ENCODE measurements around the gene ZSCAN4. TPM values are rescaled to one million over a fixed set of nuclear protein-coding genes. Genes with fewer than 3 reads are reported as not detected.

Gene ZSCAN4
- total and polyA plus RNA-seq, 2 experiments from 2014 or later: not detected

DNA sequence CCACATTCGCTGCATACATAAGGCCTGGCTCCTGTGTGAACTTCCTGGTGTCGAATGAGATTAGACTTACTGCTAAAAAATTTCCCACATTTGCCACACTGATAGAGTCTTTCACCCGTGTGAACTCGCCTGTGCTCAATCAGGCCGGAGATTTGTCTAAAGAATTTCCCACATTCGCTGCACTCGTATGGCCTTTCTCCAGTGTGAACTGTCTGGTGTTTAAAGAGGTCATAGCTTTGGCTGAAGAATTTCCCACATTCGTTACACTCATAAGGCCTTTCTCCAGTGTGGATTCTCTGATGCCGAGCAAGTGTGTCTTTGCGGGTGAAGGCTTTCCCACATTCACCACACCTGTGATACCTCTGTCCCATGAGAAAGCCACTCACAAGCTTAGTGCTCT lies 52.1 kb downstream of the ZSCAN4 start:
- Histone ChIP-seq H3K79me2 (peaks cover 21% of the 10 kb centered on the region), H3K27me3 (no peaks in the 10 kb centered on the region), H3K9me3 (ENCODE audit: low read depth) (peaks cover 6% of the 10 kb centered on the region), H3K4me2 (no peak overlapping the region), H3K4me1 (ENCODE audit: insufficient read depth) (no peaks in the 10 kb centered on the region), H4K20me1 (ENCODE audit: insufficient read depth, poor library complexity, severe bottlenecking) (no peaks in the 10 kb centered on the region), H3K27ac (no peak overlapping the region), H2AFZ (no peak overlapping the region), H3K9me2 (replicated peaks; ENCODE audit: insufficient read depth) (no peaks in the 10 kb centered on the region), H3K36me3 (replicated peaks; ENCODE audit: insufficient read depth, low read depth) (peaks cover 4% of the 10 kb centered on the region), H3K4me3 (no peak overlapping the region)
- WGBS (ENCODE audit: low lambda C conversion rate, missing lambda C conversion rate): 97% methylated on average over 10 of the region's 10 CpGs
- no peak for DNase-seq (ENCODE audit: low spot score)
- TF ChIP-seq, protein P1, sequence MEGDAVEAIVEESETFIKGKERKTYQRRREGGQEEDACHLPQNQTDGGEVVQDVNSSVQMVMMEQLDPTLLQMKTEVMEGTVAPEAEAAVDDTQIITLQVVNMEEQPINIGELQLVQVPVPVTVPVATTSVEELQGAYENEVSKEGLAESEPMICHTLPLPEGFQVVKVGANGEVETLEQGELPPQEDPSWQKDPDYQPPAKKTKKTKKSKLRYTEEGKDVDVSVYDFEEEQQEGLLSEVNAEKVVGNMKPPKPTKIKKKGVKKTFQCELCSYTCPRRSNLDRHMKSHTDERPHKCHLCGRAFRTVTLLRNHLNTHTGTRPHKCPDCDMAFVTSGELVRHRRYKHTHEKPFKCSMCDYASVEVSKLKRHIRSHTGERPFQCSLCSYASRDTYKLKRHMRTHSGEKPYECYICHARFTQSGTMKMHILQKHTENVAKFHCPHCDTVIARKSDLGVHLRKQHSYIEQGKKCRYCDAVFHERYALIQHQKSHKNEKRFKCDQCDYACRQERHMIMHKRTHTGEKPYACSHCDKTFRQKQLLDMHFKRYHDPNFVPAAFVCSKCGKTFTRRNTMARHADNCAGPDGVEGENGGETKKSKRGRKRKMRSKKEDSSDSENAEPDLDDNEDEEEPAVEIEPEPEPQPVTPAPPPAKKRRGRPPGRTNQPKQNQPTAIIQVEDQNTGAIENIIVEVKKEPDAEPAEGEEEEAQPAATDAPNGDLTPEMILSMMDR (IDR thresholded peaks at IDR 0.05; ENCODE audit: poor library complexity): no peak
- TF ChIP-seq EZH2phosphoT487 (IDR thresholded peaks at IDR 0.05; ENCODE audit: low read depth, severe bottlenecking, unreplicated experiment): no peak
- TF ChIP-seq EZH2 (IDR thresholded peaks at IDR 0.05; ENCODE audit: borderline replicate concordance): no peak

Other genes with a start within 250 kb of the ZSCAN4 start
- 10.4 and 10.5 TPM in 2 replicates for gene ZNF749, start 233.6 kb upstream of the ZSCAN4 start, total RNA-seq
- gene ZNF749, start 233.6 kb upstream of the ZSCAN4 start, polyA plus RNA-seq: 3.0 and 7.1 TPM in 2 replicates
- 1.6 and 2.2 TPM in 2 replicates for gene VN1R1, start 211.8 kb upstream of the ZSCAN4 start, total RNA-seq
- 0.65 and 0.83 TPM in 2 replicates for gene VN1R1, start 211.8 kb upstream of the ZSCAN4 start, polyA plus RNA-seq
- gene ZNF772, start 191.4 kb upstream of the ZSCAN4 start, total RNA-seq: 18.5 TPM in 2 replicates
- 2.6 and 5.6 TPM in 2 replicates for gene ZNF772, start 191.4 kb upstream of the ZSCAN4 start, polyA plus RNA-seq
- 9.4 and 11.4 TPM in 2 replicates for gene ZNF419, start 181.2 kb upstream of the ZSCAN4 start, total RNA-seq
- 9.3 and 9.4 TPM in 2 replicates for gene ZNF419, start 181.2 kb upstream of the ZSCAN4 start, polyA plus RNA-seq
- gene ZNF773, start 169.0 kb upstream of the ZSCAN4 start, total RNA-seq: 6.9 and 8.0 TPM in 2 replicates
- 5.0 and 6.6 TPM in 2 replicates for gene ZNF773, start 169.0 kb upstream of the ZSCAN4 start, polyA plus RNA-seq
- gene ZNF549, start 141.6 kb upstream of the ZSCAN4 start, total RNA-seq: 4.3 and 6.4 TPM in 2 replicates
- 3.2 and 3.5 TPM in 2 replicates for gene ZNF549, start 141.6 kb upstream of the ZSCAN4 start, polyA plus RNA-seq
- 5.7 and 5.9 TPM in 2 replicates for gene ZNF550, start 109.1 kb upstream of the ZSCAN4 start, total RNA-seq
- 5.2 and 6.2 TPM in 2 replicates for gene ZNF550, start 109.1 kb upstream of the ZSCAN4 start, polyA plus RNA-seq
- gene ZNF416, start 90.0 kb upstream of the ZSCAN4 start, total RNA-seq: 4.7 and 5.8 TPM in 2 replicates
- gene ZNF416, start 90.0 kb upstream of the ZSCAN4 start, polyA plus RNA-seq: 1.9 and 2.5 TPM in 2 replicates
- gene ZIK1, start 84.8 kb upstream of the ZSCAN4 start, total RNA-seq: 5.1 and 7.1 TPM in 2 replicates
- gene ZIK1, start 84.8 kb upstream of the ZSCAN4 start, polyA plus RNA-seq: 3.3 and 3.8 TPM in 2 replicates
- gene ZNF530, start 69.0 kb upstream of the ZSCAN4 start, total RNA-seq: 1.3 and 1.8 TPM in 2 replicates
- gene ZNF530, start 69.0 kb upstream of the ZSCAN4 start, polyA plus RNA-seq: 1.3 and 2.8 TPM in 2 replicates
- gene ZNF134, start 54.7 kb upstream of the ZSCAN4 start, total RNA-seq: 11.7 and 24.3 TPM in 2 replicates
- 9.7 and 10.7 TPM in 2 replicates for gene ZNF134, start 54.7 kb upstream of the ZSCAN4 start, polyA plus RNA-seq
- 9.5 and 17.2 TPM in 2 replicates for gene ZNF211, start 35.8 kb upstream of the ZSCAN4 start, total RNA-seq
- gene ZNF211, start 35.8 kb upstream of the ZSCAN4 start, polyA plus RNA-seq: 11.9 and 12.2 TPM in 2 replicates
- gene ZNF551, start 13.0 kb downstream of the ZSCAN4 start, total RNA-seq: 11.6 and 13.2 TPM in 2 replicates
- 2.0 and 2.2 TPM in 2 replicates for gene ZNF551, start 13.0 kb downstream of the ZSCAN4 start, polyA plus RNA-seq
- 10.7 and 11.1 TPM in 2 replicates for gene ZNF154, start 40.3 kb downstream of the ZSCAN4 start, total RNA-seq
- 3.5 and 5.6 TPM in 2 replicates for gene ZNF154, start 40.3 kb downstream of the ZSCAN4 start, polyA plus RNA-seq
- gene ZNF671, start 58.7 kb downstream of the ZSCAN4 start, total RNA-seq: 6.7 and 6.8 TPM in 2 replicates
- 3.9 and 6.7 TPM in 2 replicates for gene ZNF671, start 58.7 kb downstream of the ZSCAN4 start, polyA plus RNA-seq
- gene ZNF776, start 77.9 kb downstream of the ZSCAN4 start, total RNA-seq: 10.3 and 11.4 TPM in 2 replicates
- gene ZNF776, start 77.9 kb downstream of the ZSCAN4 start, polyA plus RNA-seq: 8.2 and 10.6 TPM in 2 replicates
- gene ZNF586, start 100.7 kb downstream of the ZSCAN4 start, total RNA-seq: 11.4 and 22.5 TPM in 2 replicates
- gene ZNF586, start 100.7 kb downstream of the ZSCAN4 start, polyA plus RNA-seq: 8.0 and 11.2 TPM in 2 replicates
- gene ZNF552, start 146.0 kb downstream of the ZSCAN4 start, total RNA-seq: 25.9 and 26.7 TPM in 2 replicates
- gene ZNF552, start 146.0 kb downstream of the ZSCAN4 start, polyA plus RNA-seq: 12.9 and 13.7 TPM in 2 replicates
- 13.9 and 16.8 TPM in 2 replicates for gene ZNF587B, start 161.4 kb downstream of the ZSCAN4 start, total RNA-seq
- 1.8 and 6.4 TPM in 2 replicates for gene ZNF587B, start 161.4 kb downstream of the ZSCAN4 start, polyA plus RNA-seq
- gene ZNF587, start 180.9 kb downstream of the ZSCAN4 start, total RNA-seq: 36.8 and 60.5 TPM in 2 replicates
- 8.8 and 11.5 TPM in 2 replicates for gene ZNF587, start 180.9 kb downstream of the ZSCAN4 start, polyA plus RNA-seq
- 11.4 and 16.1 TPM in 2 replicates for gene ZNF814, start 220.1 kb downstream of the ZSCAN4 start, total RNA-seq
- gene ZNF814, start 220.1 kb downstream of the ZSCAN4 start, polyA plus RNA-seq: 19.2 and 40.0 TPM in 2 replicates
- 11.4 and 14.3 TPM in 2 replicates for gene ZNF417, start 247.7 kb downstream of the ZSCAN4 start, total RNA-seq
- 3.9 and 6.2 TPM in 2 replicates for gene ZNF417, start 247.7 kb downstream of the ZSCAN4 start, polyA plus RNA-seq